GOT3 (cell line): ENCODE measurements around the gene APOLD1.
"Not testable (repeated sequence)": the region's sequence is repeated elsewhere in the genome, so short reads cannot be mapped to it uniquely, and the experiment has no call there.

Experiments used
- DNase-seq: peaks from one replicate; lab custom pipeline; 2025; ENCODE audit warnings: mixed read lengths; lab: John Stamatoyannopoulos, UW

APOLD1 gene, protein sequence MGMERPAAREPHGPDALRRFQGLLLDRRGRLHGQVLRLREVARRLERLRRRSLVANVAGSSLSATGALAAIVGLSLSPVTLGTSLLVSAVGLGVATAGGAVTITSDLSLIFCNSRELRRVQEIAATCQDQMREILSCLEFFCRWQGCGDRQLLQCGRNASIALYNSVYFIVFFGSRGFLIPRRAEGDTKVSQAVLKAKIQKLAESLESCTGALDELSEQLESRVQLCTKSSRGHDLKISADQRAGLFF

GRCh38 chr12:12784911-12785814, at the start of gene APOLD1:
Gene APOLD1 (plus strand): TSS chr12:12785659. CDS start chr12:12785692, 33 bp downstream.
- DNase-seq, result no peak

GRCh38 chr12:12736759-12737676, 48.4 kb upstream of the APOLD1 start:
- no peak for DNase-seq

GRCh38 chr12:12738152-12738551, 47.3 kb upstream of the APOLD1 start:
- DNase-seq, result not testable (repeated sequence)

DNA sequence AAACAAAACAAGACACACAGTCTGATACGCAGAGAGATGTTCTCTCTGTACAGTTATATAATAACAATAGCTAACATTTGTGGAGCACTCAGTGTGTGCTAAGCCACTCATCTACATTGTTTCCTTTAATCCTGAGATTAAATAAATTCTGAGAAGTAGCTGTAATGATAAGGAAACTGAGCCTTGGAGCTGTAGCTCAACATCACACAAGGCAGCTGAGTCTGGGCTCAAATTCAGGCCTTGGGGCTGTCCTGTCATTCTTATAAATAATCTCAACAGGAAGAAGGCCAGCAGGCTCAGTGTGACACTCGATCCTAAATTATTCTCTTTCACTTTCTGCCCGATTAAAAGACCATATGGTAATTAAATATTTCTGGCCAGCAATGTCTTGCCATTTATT, 43.8 kb upstream of the APOLD1 start:
- DNase-seq, result no peak

DNA sequence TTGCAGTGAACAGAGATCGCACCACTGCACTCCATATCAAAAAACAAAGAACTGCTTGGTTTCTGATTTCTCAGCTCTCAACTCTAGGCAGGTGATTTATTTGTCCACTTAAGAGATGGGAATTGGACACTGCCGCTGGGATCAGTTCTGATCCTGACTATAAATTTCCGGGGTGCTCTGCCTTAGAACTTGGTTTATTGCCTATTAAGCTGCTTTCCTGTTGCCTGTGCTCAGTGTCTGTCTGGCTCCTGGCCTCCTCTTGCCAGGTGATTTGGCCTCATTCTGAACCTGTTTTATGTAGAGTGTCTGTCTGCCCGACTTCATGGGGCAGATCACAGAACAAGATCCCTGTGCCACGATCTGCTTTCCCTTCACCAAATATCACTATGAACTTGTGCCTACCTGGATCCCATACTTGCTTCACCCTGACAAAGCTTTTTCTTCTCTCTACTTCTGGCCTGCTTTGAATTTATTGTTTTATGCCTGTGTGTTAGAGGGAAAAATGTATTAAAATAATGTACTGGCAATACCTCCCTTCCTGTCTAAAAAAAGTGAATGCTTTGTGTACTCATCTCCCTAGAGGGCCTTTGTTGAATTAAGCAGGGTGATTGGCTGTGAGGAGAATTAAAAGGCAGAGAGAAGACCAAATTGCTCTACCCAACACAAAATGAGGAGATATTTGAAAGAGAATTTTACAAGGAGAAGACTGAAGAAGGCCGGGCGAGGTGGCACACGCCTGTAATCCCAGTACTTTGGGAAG, 40.7 kb upstream of the APOLD1 start:
- DNase-seq, result no peak

- no peak for DNase-seq
Observed at GRCh38 chr12:12745576-12746211, 39.8 kb upstream of the APOLD1 start.

DNA sequence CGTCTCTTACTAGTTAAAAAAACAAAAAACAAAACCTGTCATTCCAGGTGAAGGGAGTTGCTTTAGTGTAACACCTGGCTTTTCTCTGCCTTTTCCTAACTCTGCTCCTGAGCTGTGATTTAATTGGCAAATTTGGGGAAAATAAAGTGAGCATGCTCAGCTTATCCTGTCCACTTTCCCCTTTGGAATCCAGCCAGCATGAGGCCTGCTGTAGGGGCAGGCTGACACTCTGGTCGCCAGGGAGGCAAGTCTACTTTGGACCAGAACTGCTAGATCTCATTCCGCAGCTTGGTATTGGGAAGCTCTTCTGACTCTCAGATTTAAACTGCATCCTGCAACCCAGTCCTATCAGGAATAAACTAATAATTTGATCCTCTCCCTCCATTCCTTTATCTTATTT, 38.2 kb upstream of the APOLD1 start:
- DNase-seq, result no peak

DNA sequence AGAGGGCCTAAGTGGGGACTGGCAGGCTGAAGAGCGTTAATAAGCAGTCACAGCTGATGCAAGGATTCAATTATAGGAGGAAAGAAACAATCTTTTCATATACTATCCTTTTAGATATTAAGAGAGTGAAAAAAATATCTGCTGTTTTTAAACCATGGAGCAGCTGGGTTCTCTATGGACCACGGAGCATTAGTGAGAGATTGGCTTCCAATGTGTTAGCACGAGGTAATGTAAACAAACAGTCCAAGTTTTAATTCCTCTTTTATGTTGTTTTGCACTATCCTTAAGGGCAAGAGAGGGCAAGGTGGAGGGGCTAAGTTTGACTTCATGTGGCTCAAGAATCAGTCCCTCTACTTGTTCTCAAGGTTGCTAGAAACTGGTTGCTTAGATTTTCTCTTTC, 37.4 kb upstream of the APOLD1 start:
- DNase-seq, result no peak

- peak; percentile 64 for DNase-seq
Observed at GRCh38 chr12:12749433-12749832, 36.0 kb upstream of the APOLD1 start.

- DNase-seq, result no peak
Observed at GRCh38 chr12:12755923-12756322, 29.5 kb upstream of the APOLD1 start.

- DNase-seq, result no peak
Observed at GRCh38 chr12:12757121-12757520, 28.3 kb upstream of the APOLD1 start.

GRCh38 chr12:12759234-12759915, 26.1 kb upstream of the APOLD1 start:
- no peak for DNase-seq

- DNase-seq, result no peak
Observed at GRCh38 chr12:12764824-12765223, 20.6 kb upstream of the APOLD1 start.

- DNase-seq, result no peak
Observed at GRCh38 chr12:12770262-12770661, 15.2 kb upstream of the APOLD1 start.

DNA sequence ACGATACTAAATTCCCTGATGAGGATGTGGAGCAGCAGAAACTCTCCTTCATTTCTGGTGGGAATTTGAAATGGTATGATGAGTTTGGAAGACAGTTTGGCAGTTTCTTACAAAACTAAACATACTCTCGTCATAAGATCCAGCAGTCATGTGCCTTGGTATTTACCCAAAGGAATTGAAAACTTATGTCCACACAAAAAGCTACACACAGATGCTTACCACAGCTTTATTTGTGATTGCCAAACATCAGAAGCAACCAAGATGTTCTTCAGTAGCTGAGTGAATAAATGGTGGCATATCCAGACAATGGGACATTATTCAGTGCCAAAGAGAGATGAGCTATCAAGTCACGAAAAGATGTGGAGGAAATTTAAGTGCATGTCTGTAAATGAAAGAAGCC, 10.7 kb upstream of the APOLD1 start:
- no peak for DNase-seq

DNA sequence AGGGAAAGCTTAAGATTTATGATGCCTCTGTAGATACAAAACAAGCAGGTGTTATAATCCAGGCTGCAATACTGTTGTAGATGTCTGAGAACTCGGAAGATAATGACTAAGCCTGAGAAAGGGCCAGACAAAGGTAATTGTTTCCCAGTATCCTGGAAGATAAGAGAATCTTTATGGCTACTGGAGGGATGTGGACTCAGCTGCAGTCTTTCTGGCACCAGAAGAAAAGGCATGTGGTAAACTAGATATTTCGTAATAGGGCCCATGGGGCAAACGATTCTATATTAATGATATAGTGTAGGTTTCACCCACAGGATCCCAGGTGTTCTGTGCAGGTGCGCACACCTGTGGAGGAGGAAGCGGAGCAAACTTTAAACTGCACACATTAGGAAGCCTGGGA, 9.2 kb upstream of the APOLD1 start:
- no peak for DNase-seq

DNA sequence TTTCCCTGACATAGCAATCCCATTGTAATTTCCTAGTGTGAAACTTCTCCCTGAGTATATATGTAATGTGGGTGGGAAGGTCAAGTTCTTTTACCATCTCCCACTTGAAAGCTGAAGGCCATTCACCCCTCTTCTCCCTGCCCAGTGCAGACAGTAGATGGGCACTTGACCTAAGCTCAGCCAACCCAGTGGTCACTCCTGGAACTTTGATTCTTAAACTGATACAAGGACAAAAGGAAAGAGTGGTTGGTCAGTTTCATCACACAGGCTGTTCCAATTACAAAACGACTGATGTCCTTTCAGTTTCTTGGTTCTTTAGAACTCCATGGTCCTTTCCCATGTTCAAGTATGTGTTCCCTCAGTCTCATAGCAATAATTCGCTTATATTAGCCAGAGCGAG, 8.4 kb upstream of the APOLD1 start:
- DNase-seq, result no peak

GRCh38 chr12:12779007-12779406, 6.5 kb upstream of the APOLD1 start:
- no peak for DNase-seq

GRCh38 chr12:12779529-12779928, 5.9 kb upstream of the APOLD1 start:
- DNase-seq, result no peak

GRCh38 chr12:12784116-12784515, 1.3 kb upstream of the APOLD1 start:
- no peak for DNase-seq

- DNase-seq, result no peak
Observed at GRCh38 chr12:12786351-12786705, 869 bp downstream of the APOLD1 start.
